Sigmoid colon (tissue), 4 donors: ENCODE results near the gene TUBGCP2.

Source experiments
- POLR2A ChIP-seq, 2 donors: fragments of 450-650 bp; IDR thresholded peaks; one replicate each; pipeline ENCODE4 v1.6.1; 2016; ENCODE audit warnings: antibody characterized with exemption in 2 of 2, mild to moderate bottlenecking in 2 of 2, moderate library complexity in 2 of 2
- POLR2AphosphoS5 ChIP-seq, 4 donors: sonication (generic); formaldehyde crosslinking; IDR thresholded peaks; one replicate each; pipeline ENCODE4 v1.6.1; 2017; ENCODE audit warnings: antibody characterized with exemption in 4 of 4
- TF ChIP-seq, protein P1 (sequence below), 4 experiments: fragments of 450-650 bp in 3 of 4; fragments of 200-600 bp in 1 of 4; IDR thresholded peaks; one replicate each; pipeline ENCODE4 v1.5.1; 2016 to 2019; ENCODE audit warnings: antibody characterized with exemption in 4 of 4, mild to moderate bottlenecking in 3 of 4, moderate library complexity in 2 of 4

DNA sequence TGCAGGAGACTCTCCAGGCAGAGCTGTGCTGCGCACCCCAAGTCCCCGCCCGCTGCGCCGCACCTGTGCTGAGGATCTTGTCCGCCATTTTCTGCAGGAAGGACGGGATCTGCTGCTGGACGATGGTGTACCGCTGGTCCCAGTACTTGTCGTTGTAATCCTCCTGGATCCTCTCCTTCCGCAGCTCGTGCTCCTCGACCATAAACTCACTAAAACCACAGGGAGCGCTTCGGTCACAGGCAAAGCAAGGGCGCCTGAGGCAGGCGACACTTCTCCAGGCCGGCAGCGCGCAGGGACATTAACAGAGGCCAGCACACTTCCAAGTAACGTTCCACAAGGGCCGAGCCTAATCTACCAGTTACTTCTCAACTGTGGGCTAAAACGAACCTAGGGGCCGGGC, 18.9 kb downstream of the TUBGCP2 start:
- TF ChIP-seq POLR2A (IDR thresholded peaks at IDR 0.05): no peak
- TF ChIP-seq, protein P1, sequence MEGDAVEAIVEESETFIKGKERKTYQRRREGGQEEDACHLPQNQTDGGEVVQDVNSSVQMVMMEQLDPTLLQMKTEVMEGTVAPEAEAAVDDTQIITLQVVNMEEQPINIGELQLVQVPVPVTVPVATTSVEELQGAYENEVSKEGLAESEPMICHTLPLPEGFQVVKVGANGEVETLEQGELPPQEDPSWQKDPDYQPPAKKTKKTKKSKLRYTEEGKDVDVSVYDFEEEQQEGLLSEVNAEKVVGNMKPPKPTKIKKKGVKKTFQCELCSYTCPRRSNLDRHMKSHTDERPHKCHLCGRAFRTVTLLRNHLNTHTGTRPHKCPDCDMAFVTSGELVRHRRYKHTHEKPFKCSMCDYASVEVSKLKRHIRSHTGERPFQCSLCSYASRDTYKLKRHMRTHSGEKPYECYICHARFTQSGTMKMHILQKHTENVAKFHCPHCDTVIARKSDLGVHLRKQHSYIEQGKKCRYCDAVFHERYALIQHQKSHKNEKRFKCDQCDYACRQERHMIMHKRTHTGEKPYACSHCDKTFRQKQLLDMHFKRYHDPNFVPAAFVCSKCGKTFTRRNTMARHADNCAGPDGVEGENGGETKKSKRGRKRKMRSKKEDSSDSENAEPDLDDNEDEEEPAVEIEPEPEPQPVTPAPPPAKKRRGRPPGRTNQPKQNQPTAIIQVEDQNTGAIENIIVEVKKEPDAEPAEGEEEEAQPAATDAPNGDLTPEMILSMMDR (IDR thresholded peaks at IDR 0.05): no peak
- TF ChIP-seq POLR2AphosphoS5 (IDR thresholded peaks at IDR 0.05): no peak
